Adrenal gland (tissue), 19 donors: ENCODE results near the gene POC1A. TPM values are rescaled to one million over a fixed set of nuclear protein-coding genes. Genes with fewer than 3 reads are reported as not detected.

Source experiments
- DNase-seq, 7 donors: peaks; one replicate each; pipeline ENCODE4 v3.0.0-alpha.2; 2019 to 2020
- H3K27ac ChIP-seq, 5 donors: fragments of 200-600 bp; sonication (generic) in 4 of 5; 1 replicate in 3 of 5; 2 replicates in 2 of 5; pipeline versions ENCODE4 v1.5.1 to v1.8.0; 2016 to 2020; ENCODE audit warnings: mild to moderate bottlenecking in 1 of 5
- H3K27me3 ChIP-seq: fragments of 200-600 bp; 2 replicates; pipeline ENCODE4 v1.8.0; 2021
- H3K36me3 ChIP-seq, 2 donors: fragments of 200-600 bp; replicated peaks in 1 of 2; 1 replicate in 1 of 2; 2 replicates in 1 of 2; pipeline versions ENCODE4 v1.5.1 to v1.8.0; 2018 to 2022
- H3K4me1 ChIP-seq, 2 donors: fragments of 200-600 bp; replicated peaks in 1 of 2; 1 replicate in 1 of 2; 2 replicates in 1 of 2; pipeline versions ENCODE4 v1.5.1 to v1.8.0; 2018 to 2021
- H3K4me3 ChIP-seq, 4 donors: fragments of 200-600 bp; sonication (generic) in 3 of 4; one replicate each; pipeline ENCODE4 v1.5.1; 2016 to 2018
- H3K9me3 ChIP-seq, 3 donors: fragments of 200-600 bp; sonication (generic) in 1 of 3; replicated peaks in 1 of 3; 1 replicate in 2 of 3; 2 replicates in 1 of 3; pipeline versions ENCODE4 v1.5.1 to v1.8.0; 2016 to 2021
- CTCF ChIP-seq, 6 experiments: fragments of 450-650 bp in 4 of 6; fragments of 200-600 bp in 2 of 6; sonication (generic) in 1 of 6; IDR thresholded peaks; 1 replicate in 5 of 6; 2 replicates in 1 of 6; pipeline versions ENCODE4 v1.5.1 to v1.8.0; 2016 to 2021; ENCODE audit warnings: antibody characterized with exemption in 6 of 6, mild to moderate bottlenecking in 2 of 6, moderate library complexity in 1 of 6
- POLR2A ChIP-seq, 2 donors: fragments of 450-650 bp; IDR thresholded peaks; one replicate each; pipeline ENCODE4 v1.6.1; 2017; ENCODE audit warnings: antibody characterized with exemption in 2 of 2, mild to moderate bottlenecking in 2 of 2, moderate library complexity in 1 of 2
- WGBS, 4 donors: extraction: QIAGEN DNeasy Blood & Tissue Kit in 2 of 4; methylation state at CpG; one replicate each; pipeline versions ENCODE4 v1.1.5 to v1.1.7; 2013 to 2017; 5-methylcytosine and 5-hydroxymethylcytosine counted together
- intact Hi-C, 2 donors: fragments of 100-400 bp; cut with DNase I; formaldehyde crosslinking; loops; one replicate each; pipeline versions ENCODE4 v1.14.1 to v1.15.0; 2022 to 2023
- long read RNA-seq, 10 donors: library from polyadenylated mRNA in 3 of 10; unstranded in 2 of 10; stranded (forward) in 1 of 10; transcript quantifications; one replicate each; pipeline ENCODE4 v2.0.0 and lab custom pipeline, GENCODE V29; 2021 to 2026
- polyA plus RNA-seq, 3 donors: library from polyadenylated mRNA; stranded (reverse); fragments of 200-250 nt in 2 of 3; fragments of 350-450 nt in 1 of 3; fragmentation: Illumina TruSeq in 1 of 3; extraction: RNeasy Lipid Tissue Mini Kit (QIAGEN cat#74804) in 1 of 3; gene quantifications; one replicate each; pipeline ENCODE4 v1.2.3, GENCODE V29; 2013 to 2014
- total RNA-seq, 9 donors: library from RNA; depleted of rRNA in 4 of 9; stranded (reverse); fragments of >200 nt in 4 of 9; fragments of 120-200 nt in 1 of 9; fragmentation: NEBNext Ultra II Directional in 1 of 9; extraction: Animal tissue kit (Norgen Biotek cat#: 25700) in 1 of 9; gene quantifications; one replicate each; pipeline versions ENCODE4 v1.1.0 to v1.2.4, GENCODE V29; 2013 to 2023
- donor health status: healthy with polysubstance abuse.
- donor health status: Bipolar disorder and iron deficiency.
- donor health status: DM: yes; HTN: yes; CAD: no.
- donor health status: DM: no; HTN: no; CAD: no.
- donor health status: DM: no; HTN: no; CAD: no.
- donor health status: DM: yes; HTN: yes; CAD: no.

The POC1A gene
- total RNA-seq, result 1 to 10 TPM; 2.9 to 8.4 (median 6.2) TPM
- 1 to 10 TPM; 2.0 to 6.4 (median 2.8) TPM for polyA plus RNA-seq
- long read RNA-seq, donor 1, partial matches to known transcripts, result 0 of 2 reads
- long read RNA-seq, donor 1, other reads (novel, unspliced or antisense), result 0 of 2 reads
- long read RNA-seq, donor 2, partial matches to known transcripts, result 0 of 1 reads
- long read RNA-seq, donor 2, other reads (novel, unspliced or antisense), result 0 of 1 reads
- long read RNA-seq, donor 3, partial matches to known transcripts, result 0 of 1 reads
- long read RNA-seq, donor 3, other reads (novel, unspliced or antisense), result 0 of 1 reads
- long read RNA-seq, donor 4, partial matches to known transcripts, result 0 of 1 reads
- long read RNA-seq, donor 4, other reads (novel, unspliced or antisense), result 0 of 1 reads
- long read RNA-seq, donor 5, transcript POC1A-201 (11 exons, 1,898 nt), result major isoform, 7 of 16 reads
- long read RNA-seq, donor 5, partial matches to known transcripts, result 0 of 16 reads
- long read RNA-seq, donor 5, other reads (novel, unspliced or antisense), result 4 of 16 reads
- long read RNA-seq, donor 6, partial matches to known transcripts, result 0 of 4 reads
- long read RNA-seq, donor 6, other reads (novel, unspliced or antisense), result 0 of 4 reads
- long read RNA-seq, donor 7, result 0 reads
- long read RNA-seq, donor 8, partial matches to known transcripts, result 0 of 2 reads
- long read RNA-seq, donor 8, other reads (novel, unspliced or antisense), result 0 of 2 reads
- long read RNA-seq, donor 9, partial matches to known transcripts, result 0 of 2 reads
- long read RNA-seq, donor 9, other reads (novel, unspliced or antisense), result 0 of 2 reads
- long read RNA-seq, donor 10, partial matches to known transcripts, result 0 of 1 reads
- long read RNA-seq, donor 10, other reads (novel, unspliced or antisense), result 0 of 1 reads

GRCh38 chr3:52154135-52155094, at the start of gene POC1A:
Gene POC1A, minus strand, starts transcription at chr3:52154423. Its CDS starts 51 bp downstream, at chr3:52154372.
- peak within 1 kb of the TSS; percentile 65 to 96 (median 88) for H3K27ac ChIP-seq
- peak; percentile 93 to 99 (median 98) for DNase-seq
- WGBS, 4 donors, result 0 to 1% (median 0%) methylated on average over 23 to 83 of the region's 83 CpGs
- no peaks in the 10 kb centered on the region for H3K9me3 ChIP-seq
- peaks cover 11 to 16% of the 10 kb centered on the region in 2 donors for H3K4me1 ChIP-seq
- peak; percentile 15 to 84 for TF ChIP-seq POLR2A (IDR thresholded peaks at IDR 0.05)
- TF ChIP-seq CTCF (IDR thresholded peaks at IDR 0.05), result peak in 4 of 6 experiments; percentile 20 to 44 (median 31)
- H3K27me3 ChIP-seq, result no peaks in the 10 kb centered on the region
- H3K36me3 ChIP-seq, result no peaks in the 10 kb centered on the region
- H3K4me3 ChIP-seq, result peak within 1 kb of the TSS in 3 of 4 donors; percentile 62 to 71 (median 64)
- intact Hi-C loops, result no loop called here

GRCh38 chr3:52203701-52204100, 49.5 kb upstream of the POC1A start:
- Histone ChIP-seq H3K36me3 (peaks cover 0 to 98% of the 10 kb centered on the region in 2 donors), H3K27me3 (no peaks in the 10 kb centered on the region), H3K9me3 (no peaks in the 10 kb centered on the region), H3K27ac (peak overlapping the region in 3 of 5 donors; percentile 69 to 80 (median 76)), H3K4me1 (peaks cover 28 to 90% of the 10 kb centered on the region in 2 donors), H3K4me3 (no peak overlapping the region)
- no peak for DNase-seq
- intact Hi-C loops, result no loop called here
- WGBS, 4 donors, result 56 to 68% (median 64%) methylated on average over 1 of the region's 1 CpG
- TF ChIP-seq CTCF (IDR thresholded peaks at IDR 0.05), result no peak

GRCh38 chr3:52202384-52203077, 48.3 kb upstream of the POC1A start:
- intact Hi-C loops, result no loop called here
- H3K27ac ChIP-seq, result peak overlapping the region; percentile 16 to 80 (median 72)
- peak; percentile 45 to 52 for TF ChIP-seq POLR2A (IDR thresholded peaks at IDR 0.05)
- TF ChIP-seq CTCF (IDR thresholded peaks at IDR 0.05), result no peak
- WGBS, 4 donors, result 41 to 49% (median 47%) methylated on average over 4 of the region's 4 CpGs
- H3K27me3 ChIP-seq, result no peaks in the 10 kb centered on the region
- peaks cover 30 to 86% of the 10 kb centered on the region in 2 donors for H3K4me1 ChIP-seq
- DNase-seq, result peak in 4 of 7 donors; percentile 60 to 74 (median 68)
- H3K36me3 ChIP-seq, result peaks cover 0 to 86% of the 10 kb centered on the region in 2 donors
- no peak overlapping the region for H3K4me3 ChIP-seq
- H3K9me3 ChIP-seq, result no peaks in the 10 kb centered on the region
